HG02759 (cell line): ENCODE results near the gene SLC17A7.

Source experiments
- ATAC-seq: cut with Tn5 transposase; IDR thresholded peaks from one replicate; pipeline ENCODE4 v1.9.1; 2021; ENCODE audit warnings: mild to moderate bottlenecking, moderate library complexity; ENCODE audit not compliant: unreplicated experiment

SLC17A7 gene

GRCh38 chr19:49411681-49412326, 29.5 kb downstream of the SLC17A7 start:
- ATAC-seq, result no peak

- no peak for ATAC-seq
These were observed 31.8 kb downstream of the SLC17A7 start for GRCh38 chr19:49409441-49410029.

- ATAC-seq, result no peak
These were observed 32.4 kb downstream of the SLC17A7 start for GRCh38 chr19:49408816-49409440.

- no peak for ATAC-seq
These were observed 33.8 kb downstream of the SLC17A7 start for GRCh38 chr19:49407482-49408015.

DNA sequence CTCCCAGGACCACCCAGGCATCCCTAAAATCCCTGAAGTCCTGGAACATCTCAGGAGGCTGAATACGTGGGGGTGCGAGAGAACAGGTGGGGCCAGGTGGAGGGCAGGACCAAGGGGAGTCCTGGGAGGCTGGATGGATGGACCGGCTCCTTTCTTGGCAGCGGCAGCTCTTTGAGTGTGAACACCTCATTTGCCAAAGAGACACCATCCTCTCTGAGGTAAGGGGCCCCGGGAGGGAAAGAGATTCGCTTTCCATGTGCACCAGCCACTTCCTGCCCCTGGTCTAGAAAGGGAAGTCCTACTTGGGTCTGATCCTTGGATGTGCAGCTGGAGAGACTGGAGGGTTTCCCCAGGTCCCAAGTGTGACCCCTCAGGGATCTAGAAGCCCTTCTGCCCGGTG, 34.2 kb downstream of the SLC17A7 start:
- no peak for ATAC-seq

DNA sequence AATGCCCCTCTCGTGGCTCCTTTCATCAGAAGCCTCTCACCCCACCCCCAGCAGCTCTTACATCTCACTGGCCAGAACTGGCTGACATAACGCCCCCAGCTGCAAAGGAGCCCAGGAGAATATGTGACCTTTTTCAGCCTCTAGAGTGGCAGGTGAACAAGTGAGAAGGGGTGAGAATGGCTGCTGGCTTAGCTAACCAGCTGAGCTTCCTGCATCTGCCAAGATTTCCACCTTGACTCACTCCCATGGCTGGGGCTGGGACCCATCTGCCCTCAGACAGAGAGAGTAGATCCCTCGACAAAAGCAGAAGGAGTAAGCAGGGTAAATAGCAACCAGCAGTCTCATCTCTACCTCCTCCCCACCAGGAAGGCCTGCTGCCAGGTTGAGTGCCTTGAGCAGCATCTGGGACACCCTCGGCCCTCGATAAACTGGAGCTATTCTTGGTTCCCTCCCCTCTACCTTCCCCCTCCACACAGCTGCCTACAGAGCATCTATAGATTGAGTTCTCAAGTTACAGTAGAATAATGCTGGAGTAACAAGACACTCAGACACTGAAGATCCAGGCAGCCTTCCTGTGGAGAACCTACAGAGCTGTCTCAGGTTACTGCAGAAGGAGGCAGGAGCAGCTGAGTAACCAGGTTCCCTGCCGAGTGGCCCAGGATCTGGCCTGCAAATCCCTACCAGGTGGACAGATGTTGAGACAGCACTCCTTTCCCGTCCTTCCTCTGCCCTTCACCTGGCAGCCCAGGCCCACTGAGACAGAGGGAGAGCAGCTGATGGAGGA, 37.7 kb downstream of the SLC17A7 start:
- ATAC-seq, result no peak

GRCh38 chr19:49400029-49400428, 41.3 kb downstream of the SLC17A7 start:
- no peak for ATAC-seq

DNA sequence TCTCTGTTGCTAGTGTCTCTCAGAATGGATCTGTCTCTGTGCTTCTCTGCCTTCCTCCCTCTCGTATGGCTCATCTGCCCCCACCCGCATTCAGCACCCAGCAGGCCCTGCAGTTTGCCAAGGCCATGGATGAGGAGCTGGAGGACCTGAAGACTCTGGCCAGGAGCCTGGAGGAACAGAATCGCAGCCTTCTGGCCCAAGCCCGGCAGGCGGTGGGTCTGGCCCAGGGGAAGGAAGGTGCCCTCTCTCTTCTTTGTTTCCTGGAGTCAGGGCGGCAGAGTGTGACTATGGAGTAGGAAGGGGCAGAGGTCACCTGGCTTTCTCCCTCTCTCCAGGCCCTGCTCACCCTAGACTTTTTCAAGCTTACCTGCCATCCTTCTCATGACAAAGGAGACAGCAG, 42.4 kb downstream of the SLC17A7 start:
- no peak for ATAC-seq

DNA sequence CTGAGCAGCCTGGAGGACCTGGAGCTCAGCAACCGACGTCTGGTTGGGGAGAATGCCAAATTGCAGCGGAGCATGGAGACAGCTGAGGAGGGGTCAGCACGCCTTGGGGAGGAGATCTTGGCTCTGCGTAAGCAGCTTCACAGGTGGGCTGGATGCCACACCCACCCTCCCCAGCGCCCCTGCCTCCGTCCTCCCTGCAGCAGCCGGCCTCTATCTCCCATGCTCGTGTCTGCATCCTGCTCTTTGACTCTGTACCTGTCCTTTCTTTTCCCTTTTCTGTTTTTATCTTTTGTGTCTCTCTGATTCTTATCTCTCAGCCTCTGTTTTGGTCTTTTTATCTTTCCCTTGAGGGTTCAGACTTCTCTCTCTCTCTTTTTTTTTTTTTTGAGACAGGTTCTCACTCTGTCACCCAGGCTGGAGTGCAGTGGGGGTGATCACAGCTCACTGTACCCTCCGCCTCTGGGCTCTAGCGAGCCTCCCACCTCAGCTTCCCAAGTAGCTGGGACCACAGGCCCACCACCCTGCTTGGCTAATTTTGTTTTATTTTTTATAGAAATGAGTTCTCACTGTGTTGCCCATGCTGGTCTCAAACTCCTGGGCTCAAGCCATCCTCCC, 43.2 kb downstream of the SLC17A7 start:
- ATAC-seq, result no peak

- no peak for ATAC-seq
These were observed 44.4 kb downstream of the SLC17A7 start for GRCh38 chr19:49396738-49397505.

DNA sequence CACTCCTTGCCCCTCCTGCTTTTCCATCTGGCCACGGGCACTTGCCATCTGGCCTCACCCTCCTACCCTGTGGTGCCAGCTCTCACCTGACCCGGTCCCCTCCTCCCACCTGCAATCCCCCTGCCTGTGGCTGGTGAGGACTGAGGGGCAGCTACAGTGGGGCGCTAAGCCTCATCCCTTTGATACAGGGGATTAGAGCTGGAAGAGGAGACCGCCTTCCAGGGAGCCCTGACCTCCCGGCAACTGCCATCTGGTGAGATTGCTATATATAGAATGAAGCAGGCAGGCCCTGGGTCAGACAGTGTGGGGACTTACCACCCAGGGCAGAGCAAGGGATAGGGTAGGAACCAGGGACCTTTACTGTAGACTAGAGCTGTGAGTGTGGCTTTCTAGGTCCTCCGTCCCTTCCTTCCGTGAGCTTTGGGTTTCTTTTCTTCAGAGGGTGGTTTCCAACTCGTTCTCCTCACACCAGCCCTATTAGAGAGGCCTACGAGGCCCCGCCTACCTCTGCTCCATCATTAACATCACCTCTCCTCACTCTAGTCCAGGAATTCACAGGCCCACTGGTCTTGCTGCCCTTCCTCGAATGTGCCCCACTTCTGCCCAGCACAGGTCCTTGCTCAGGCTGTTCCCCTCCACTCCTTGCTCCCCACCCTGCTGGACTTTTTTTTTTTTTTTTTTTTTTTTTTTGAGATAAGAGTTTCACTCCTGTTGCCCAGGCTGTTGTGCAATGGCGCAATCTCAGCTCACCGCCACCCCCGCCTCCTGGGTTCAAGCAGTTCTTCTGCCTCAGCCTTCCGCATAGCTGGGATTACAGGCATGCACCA, 45.5 kb downstream of the SLC17A7 start:
- no peak for ATAC-seq

- ATAC-seq, result no peak
These were observed 47.4 kb downstream of the SLC17A7 start for GRCh38 chr19:49393881-49394280.

DNA sequence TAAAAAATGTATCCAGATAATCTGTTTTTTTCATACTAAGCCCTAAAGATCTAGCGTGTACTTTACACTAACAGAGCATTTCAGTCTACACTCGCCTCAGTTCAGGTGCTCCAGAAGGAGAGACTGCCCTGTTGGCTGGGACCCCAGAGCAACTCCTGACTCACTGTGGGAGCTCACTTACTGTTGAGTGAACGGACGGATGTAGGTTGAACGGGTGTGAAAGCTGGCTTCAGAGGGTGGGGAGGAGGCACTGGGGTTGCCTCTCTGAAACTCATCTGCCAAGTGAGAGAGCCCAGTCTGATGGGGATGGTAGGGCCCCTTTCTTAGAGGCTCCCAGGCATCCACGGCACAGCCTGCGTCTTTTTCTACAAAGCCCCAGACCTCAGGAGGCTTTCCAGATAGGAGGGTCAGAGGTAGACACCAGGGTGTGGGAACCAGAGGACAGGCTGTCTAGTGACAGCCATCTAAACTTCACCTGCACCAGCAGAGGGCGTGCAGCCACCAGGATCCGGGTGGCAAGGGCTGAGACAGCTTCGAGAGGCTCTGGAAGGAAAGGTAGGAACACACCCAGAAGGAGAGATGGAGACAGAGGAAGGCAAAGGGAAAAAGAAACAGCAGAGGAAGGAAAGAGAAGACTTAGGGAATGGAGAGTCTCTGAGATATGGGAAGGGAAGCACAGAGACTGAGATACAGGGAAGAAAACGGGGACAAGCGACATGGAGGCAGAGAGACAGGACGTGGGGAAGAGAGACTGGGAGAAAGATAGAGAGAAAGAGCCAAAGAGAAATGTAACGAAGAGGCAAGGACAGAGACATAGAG, 49.5 kb downstream of the SLC17A7 start:
- no peak for ATAC-seq

DNA sequence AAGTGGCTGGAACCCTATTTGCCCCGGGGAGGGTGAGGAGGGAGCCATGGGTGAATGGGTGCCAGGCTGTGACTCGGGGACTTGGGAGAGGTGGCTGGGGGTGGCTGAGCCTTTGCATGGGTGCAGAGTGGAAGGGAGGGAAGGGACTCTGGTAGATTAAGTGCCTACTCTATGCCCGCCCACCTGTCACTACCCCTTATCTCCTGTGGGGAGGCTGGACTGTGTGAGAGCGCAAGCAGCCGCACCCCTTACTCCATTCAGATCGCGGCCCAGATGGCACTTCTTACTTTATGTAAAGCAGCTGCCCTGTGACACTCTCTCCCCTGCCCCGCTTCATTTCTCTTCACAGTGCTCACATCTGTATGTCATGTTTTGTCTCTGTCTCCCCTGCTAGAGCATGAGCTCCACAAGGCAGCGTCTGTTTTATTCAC, 50.4 kb downstream of the SLC17A7 start:
- ATAC-seq, result no peak

GRCh38 chr19:49390131-49390928, 51.0 kb downstream of the SLC17A7 start:
- no peak for ATAC-seq

- no peak for ATAC-seq
These were observed 51.9 kb downstream of the SLC17A7 start for GRCh38 chr19:49389406-49389805.

DNA sequence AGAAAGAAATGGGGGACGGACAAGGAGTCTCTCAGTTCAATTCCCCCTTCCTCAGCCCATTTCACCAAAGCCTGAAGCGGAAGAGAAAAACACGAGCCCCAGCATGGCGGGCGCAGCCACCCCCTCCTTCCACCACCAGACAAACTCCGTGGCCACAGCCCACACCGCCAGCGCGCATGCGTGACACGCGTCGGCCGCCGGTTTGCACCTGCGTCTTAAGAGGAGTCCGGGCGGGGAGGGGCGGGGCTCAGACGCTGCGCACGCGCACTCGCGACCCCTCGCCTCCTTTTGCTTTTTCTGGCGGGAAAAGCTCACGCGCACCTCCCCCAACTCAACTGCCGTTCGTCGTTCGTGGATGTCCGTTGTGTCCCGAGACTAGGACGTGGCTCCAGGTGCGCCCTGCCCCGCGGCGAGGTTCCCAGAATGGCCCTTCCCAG, 53.4 kb downstream of the SLC17A7 start, which contains the start of gene KASH5:
Gene KASH5 (plus strand): TSS at position 314 of the 437 bp plus-strand sequence. CDS start 2,635 bp downstream, outside the sequence.
- ATAC-seq, result no peak
